ENCODE results near the gene EDAR. TPM values are rescaled to one million over a fixed set of nuclear protein-coding genes. Genes with fewer than 3 reads are reported as not detected.

Gene EDAR
- total RNA-seq, 1 donor from 2014 or later: not detected

DNA sequence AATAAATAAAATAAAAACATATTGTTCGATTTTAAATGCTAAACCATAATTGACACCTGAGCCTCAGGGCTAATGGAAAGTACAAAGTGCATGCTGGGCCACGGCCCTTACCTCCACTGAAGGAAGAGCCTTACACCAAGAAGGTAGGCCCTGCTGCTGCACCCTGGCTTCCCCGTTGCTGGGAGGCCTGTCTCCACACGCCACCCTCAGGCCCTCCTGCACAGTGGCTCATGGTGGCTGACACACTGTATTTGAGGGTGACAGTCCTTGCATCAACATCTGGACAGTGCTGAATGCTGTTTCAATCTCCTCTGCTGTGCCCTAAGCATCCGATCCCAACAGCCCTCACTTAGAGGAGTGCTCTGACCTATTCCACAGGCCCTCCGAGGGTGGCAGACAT is 39.3 kb upstream of the EDAR start:
- Mint-ChIP-seq H3K9me3 (ENCODE audit: unreplicated experiment) (peaks cover 4% of the 10 kb centered on the region), H3K4me3 (ENCODE audit: unreplicated experiment) (no peak overlapping the region), H3K27me3 (ENCODE audit: low read depth, unreplicated experiment) (peaks cover 32% of the 10 kb centered on the region), H3K4me1 (ENCODE audit: low read depth, unreplicated experiment) (peaks cover 3% of the 10 kb centered on the region), H3K27ac (ENCODE audit: unreplicated experiment) (no peak overlapping the region), H3K36me3 (ENCODE audit: low read depth, unreplicated experiment) (peaks cover 2% of the 10 kb centered on the region)
- Histone ChIP-seq H3K4me3 (ENCODE audit: insufficient read depth, low read depth, low read length) (no peak overlapping the region), H3K4me1 (ENCODE audit: insufficient read depth, low read length) (peaks cover 12% of the 10 kb centered on the region), H4K20me1 (ENCODE audit: insufficient read depth, low read length) (no peaks in the 10 kb centered on the region), H2AFZ (ENCODE audit: low read depth, low read length) (no peak overlapping the region), H3K9ac (ENCODE audit: low read length) (no peak overlapping the region), H3K79me2 (ENCODE audit: insufficient read depth, low read length) (no peaks in the 10 kb centered on the region), H3K9me3 (ENCODE audit: insufficient read depth, low read depth, low read length) (no peaks in the 10 kb centered on the region), H3K36me3 (ENCODE audit: insufficient read depth, low read length) (no peaks in the 10 kb centered on the region), H3K27ac (ENCODE audit: low read depth, low read length) (no peak overlapping the region), H3K27me3 (ENCODE audit: insufficient read depth, low read length) (peaks cover 19% of the 10 kb centered on the region), H3K4me2 (ENCODE audit: low read length) (no peak overlapping the region)
- no peak for FAIRE-seq
- no peak for TF ChIP-seq EZH2 (IDR thresholded peaks at IDR 0.05; ENCODE audit: insufficient read depth, low read length)
- no peak for TF ChIP-seq CTCF (IDR thresholded peaks at IDR 0.05; ENCODE audit: insufficient read depth, low read depth, low read length)
- no peak for DNase-seq (ENCODE audit: low read depth)

- no peak overlapping the region for H3K4me3 Mint-ChIP-seq (ENCODE audit: unreplicated experiment)
- peaks cover 31% of the 10 kb centered on the region for H3K27me3 Mint-ChIP-seq (ENCODE audit: low read depth, unreplicated experiment)
- Histone ChIP-seq H2AFZ (ENCODE audit: low read depth, low read length) (no peak overlapping the region), H3K4me2 (ENCODE audit: low read length) (no peak overlapping the region), H3K4me1 (ENCODE audit: insufficient read depth, low read length) (peaks cover 12% of the 10 kb centered on the region), H4K20me1 (ENCODE audit: insufficient read depth, low read length) (no peaks in the 10 kb centered on the region), H3K4me3 (ENCODE audit: insufficient read depth, low read depth, low read length) (no peak overlapping the region), H3K36me3 (ENCODE audit: insufficient read depth, low read length) (no peaks in the 10 kb centered on the region), H3K27ac (ENCODE audit: low read depth, low read length) (no peak overlapping the region), H3K9me3 (ENCODE audit: insufficient read depth, low read depth, low read length) (no peaks in the 10 kb centered on the region), H3K79me2 (ENCODE audit: insufficient read depth, low read length) (no peaks in the 10 kb centered on the region), H3K9ac (ENCODE audit: low read length) (no peak overlapping the region), H3K27me3 (ENCODE audit: insufficient read depth, low read length) (peaks cover 19% of the 10 kb centered on the region)
- TF ChIP-seq EZH2 (IDR thresholded peaks at IDR 0.05; ENCODE audit: insufficient read depth, low read length): no peak
- TF ChIP-seq CTCF (IDR thresholded peaks at IDR 0.05; ENCODE audit: insufficient read depth, low read depth, low read length): no peak
- H3K27ac Mint-ChIP-seq (ENCODE audit: unreplicated experiment): no peak overlapping the region
- FAIRE-seq (no peak), DNase-seq (ENCODE audit: low read depth) (no peak)
- peaks cover 3% of the 10 kb centered on the region for H3K4me1 Mint-ChIP-seq (ENCODE audit: low read depth, unreplicated experiment)
- no peaks in the 10 kb centered on the region for H3K9me3 Mint-ChIP-seq (ENCODE audit: unreplicated experiment)
- peaks cover 2% of the 10 kb centered on the region for H3K36me3 Mint-ChIP-seq (ENCODE audit: low read depth, unreplicated experiment)
Observed at GRCh38 chr2:109027702-109028101, 38.7 kb upstream of the EDAR start.

DNA sequence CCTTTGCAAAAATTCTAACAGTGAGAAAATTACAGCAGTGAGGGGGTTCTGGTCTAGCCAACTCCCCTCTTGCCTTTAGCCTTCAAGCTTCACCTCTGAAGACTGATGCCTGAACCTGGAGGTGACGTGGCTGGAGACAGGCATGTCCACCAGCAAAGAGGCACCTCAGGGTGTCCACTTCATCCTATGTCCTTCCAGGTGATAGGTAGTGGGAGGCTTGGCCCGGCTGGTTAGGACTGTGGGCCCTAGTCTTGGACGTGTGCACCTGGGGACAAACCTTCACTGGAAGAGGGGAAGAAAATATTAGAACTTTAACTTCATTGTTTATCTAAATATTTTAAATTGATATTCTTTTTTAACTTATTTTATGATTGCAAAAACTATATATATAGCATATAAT is 35.5 kb upstream of the EDAR start:
- Histone ChIP-seq H3K4me3 (ENCODE audit: insufficient read depth, low read depth, low read length) (no peak overlapping the region), H3K4me1 (ENCODE audit: insufficient read depth, low read length) (peaks cover 8% of the 10 kb centered on the region), H3K9ac (ENCODE audit: low read length) (no peak overlapping the region), H3K9me3 (ENCODE audit: insufficient read depth, low read depth, low read length) (no peaks in the 10 kb centered on the region), H3K36me3 (ENCODE audit: insufficient read depth, low read length) (no peaks in the 10 kb centered on the region), H3K27me3 (ENCODE audit: insufficient read depth, low read length) (peaks cover 26% of the 10 kb centered on the region), H3K79me2 (ENCODE audit: insufficient read depth, low read length) (no peaks in the 10 kb centered on the region), H4K20me1 (ENCODE audit: insufficient read depth, low read length) (no peaks in the 10 kb centered on the region), H3K27ac (ENCODE audit: low read depth, low read length) (no peak overlapping the region), H3K4me2 (ENCODE audit: low read length) (no peak overlapping the region), H2AFZ (ENCODE audit: low read depth, low read length) (no peak overlapping the region)
- Mint-ChIP-seq H3K27me3 (ENCODE audit: low read depth, unreplicated experiment) (peaks cover 28% of the 10 kb centered on the region), H3K4me1 (ENCODE audit: low read depth, unreplicated experiment) (peaks cover 7% of the 10 kb centered on the region), H3K9me3 (ENCODE audit: unreplicated experiment) (no peaks in the 10 kb centered on the region), H3K27ac (ENCODE audit: unreplicated experiment) (no peak overlapping the region), H3K4me3 (ENCODE audit: unreplicated experiment) (no peak overlapping the region), H3K36me3 (ENCODE audit: low read depth, unreplicated experiment) (no peaks in the 10 kb centered on the region)
- DNase-seq (ENCODE audit: low read depth) (no peak), FAIRE-seq (no peak)
- TF ChIP-seq CTCF (IDR thresholded peaks at IDR 0.05; ENCODE audit: insufficient read depth, low read depth, low read length) (no peak), EZH2 (IDR thresholded peaks at IDR 0.05; ENCODE audit: insufficient read depth, low read length) (no peak)

Measured in astrocyte (in vitro differentiated cells and primary cell).